LNCAP (cell line): ENCODE data around the gene SLIT3.

Experiments
- TF ChIP-seq, protein P1 (sequence below): fragments of 450-650 bp; IDR thresholded peaks from 2 replicates; pipeline ENCODE4 v1.5.1; 2017; ENCODE audit warnings: mild to moderate bottlenecking

Gene SLIT3

GRCh38 chr5:169063316-169063953, 237.5 kb downstream of the SLIT3 start:
- TF ChIP-seq, protein P1, sequence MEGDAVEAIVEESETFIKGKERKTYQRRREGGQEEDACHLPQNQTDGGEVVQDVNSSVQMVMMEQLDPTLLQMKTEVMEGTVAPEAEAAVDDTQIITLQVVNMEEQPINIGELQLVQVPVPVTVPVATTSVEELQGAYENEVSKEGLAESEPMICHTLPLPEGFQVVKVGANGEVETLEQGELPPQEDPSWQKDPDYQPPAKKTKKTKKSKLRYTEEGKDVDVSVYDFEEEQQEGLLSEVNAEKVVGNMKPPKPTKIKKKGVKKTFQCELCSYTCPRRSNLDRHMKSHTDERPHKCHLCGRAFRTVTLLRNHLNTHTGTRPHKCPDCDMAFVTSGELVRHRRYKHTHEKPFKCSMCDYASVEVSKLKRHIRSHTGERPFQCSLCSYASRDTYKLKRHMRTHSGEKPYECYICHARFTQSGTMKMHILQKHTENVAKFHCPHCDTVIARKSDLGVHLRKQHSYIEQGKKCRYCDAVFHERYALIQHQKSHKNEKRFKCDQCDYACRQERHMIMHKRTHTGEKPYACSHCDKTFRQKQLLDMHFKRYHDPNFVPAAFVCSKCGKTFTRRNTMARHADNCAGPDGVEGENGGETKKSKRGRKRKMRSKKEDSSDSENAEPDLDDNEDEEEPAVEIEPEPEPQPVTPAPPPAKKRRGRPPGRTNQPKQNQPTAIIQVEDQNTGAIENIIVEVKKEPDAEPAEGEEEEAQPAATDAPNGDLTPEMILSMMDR = no peak

DNA sequence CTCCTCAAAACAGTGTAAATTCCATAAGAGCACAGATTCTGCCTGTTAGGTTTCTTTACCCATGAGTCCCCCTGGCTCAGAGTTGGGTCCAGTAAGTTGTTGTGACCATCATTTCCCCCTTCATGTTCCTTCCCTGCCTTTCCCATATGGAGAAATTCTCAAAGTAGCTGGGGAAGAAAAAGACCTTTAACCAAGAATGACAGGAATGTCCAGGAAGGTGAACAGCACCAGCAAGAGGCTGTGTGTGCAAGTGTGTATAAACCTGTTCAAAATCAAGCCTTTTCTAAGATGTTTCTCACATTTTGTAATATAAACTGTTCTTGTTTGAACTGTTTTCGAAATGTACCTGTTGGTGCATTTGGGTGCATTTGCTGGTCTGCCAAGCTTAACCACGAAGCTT, 238.2 kb downstream of the SLIT3 start:
- TF ChIP-seq, protein P1 = no peak

- TF ChIP-seq, protein P1 = no peak
Measured at GRCh38 chr5:169054506-169054905, 246.4 kb downstream of the SLIT3 start.

- TF ChIP-seq, protein P1 = no peak
Measured at GRCh38 chr5:169052207-169052606, 248.7 kb downstream of the SLIT3 start.

GRCh38 chr5:169051351-169051750, 249.6 kb downstream of the SLIT3 start:
- TF ChIP-seq, protein P1 = no peak

GRCh38 chr5:169050636-169051035, 250.3 kb downstream of the SLIT3 start:
- TF ChIP-seq, protein P1 = no peak

DNA sequence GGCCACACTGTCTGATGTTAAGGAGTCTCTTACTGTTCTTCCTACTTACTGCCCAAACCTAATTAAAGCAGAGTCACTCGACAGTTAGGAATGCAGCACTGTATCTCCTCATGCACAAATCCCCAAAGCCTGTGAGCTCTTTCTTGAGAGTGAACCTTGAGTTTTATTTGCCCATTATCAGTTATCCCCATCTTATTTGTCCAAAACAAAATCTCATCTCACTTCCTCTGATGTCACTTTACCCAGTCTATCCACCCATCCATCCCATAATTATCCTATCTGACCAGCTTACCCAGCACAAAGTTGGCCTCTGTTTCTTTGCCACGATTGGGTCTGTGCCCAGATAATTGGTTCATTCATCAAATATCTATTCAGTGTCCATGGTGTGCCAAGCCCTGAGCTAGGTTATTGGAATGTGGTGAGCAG, 250.8 kb downstream of the SLIT3 start:
- TF ChIP-seq, protein P1 = no peak

GRCh38 chr5:169049712-169050111, 251.2 kb downstream of the SLIT3 start:
- TF ChIP-seq, protein P1 = no peak
